Measurements from ENCODE around the gene ARSB.

Gene ARSB

DNA sequence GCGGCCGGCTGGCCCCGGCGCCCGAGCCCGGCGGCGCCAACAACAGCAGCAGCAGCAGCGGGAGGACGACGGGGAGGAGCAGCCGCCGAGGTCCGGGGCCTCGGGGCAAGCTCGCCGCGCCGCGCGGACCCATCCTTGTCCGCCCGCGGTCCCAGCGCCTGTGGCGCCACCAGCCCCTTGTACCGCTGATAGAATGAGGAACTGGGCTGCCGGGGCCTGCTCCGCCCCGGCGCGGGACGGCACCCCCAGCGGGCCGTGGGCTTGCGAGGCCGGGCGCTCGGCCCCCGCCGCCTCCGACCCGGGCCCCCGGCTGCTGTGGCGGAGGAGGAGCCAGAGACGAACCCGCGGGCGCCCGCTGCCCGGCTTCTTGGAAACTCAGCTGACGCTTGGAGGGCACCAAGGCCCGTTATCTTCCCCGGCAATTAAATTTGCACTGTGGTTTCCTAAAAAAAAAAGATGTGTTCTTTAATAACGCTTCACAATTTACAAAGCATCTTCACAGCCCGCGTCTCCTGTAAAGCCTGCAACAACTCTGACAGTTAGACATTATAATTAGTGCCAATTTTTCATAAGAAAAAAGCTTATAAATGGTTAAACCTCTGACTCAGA lies at the start of gene ARSB:
TSS of gene ARSB (minus strand) at position 195 of the 609 bp plus-strand sequence. CDS start at position 133, 62 bp downstream.
- in situ Hi-C loops (cut with HindIII; ENCODE audit: low sequenced_read_pairs), result no loop called here

DNA sequence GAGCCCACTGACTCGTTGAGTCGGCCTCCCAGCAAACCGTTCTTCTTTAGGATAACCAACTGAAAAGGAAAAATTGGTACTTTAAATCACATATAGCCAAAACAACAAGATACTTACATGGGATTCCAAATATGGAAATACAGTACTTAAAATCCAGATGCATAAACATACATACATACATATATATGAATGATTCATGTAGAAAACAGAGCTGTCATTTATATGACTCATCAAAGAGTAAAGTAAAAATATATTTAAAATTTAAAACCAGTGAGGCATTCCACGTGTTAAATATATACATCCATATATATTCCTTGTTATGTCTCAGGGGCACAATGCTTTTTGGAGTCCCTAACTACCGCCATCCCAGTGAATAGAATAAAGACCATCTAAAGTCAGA lies 47.7 kb upstream of the ARSB start:
- in situ Hi-C loops (cut with HindIII; ENCODE audit: low sequenced_read_pairs), result no loop called here

GRCh38 chr5:79032031-79032695 lies 47.1 kb upstream of the ARSB start:
- in situ Hi-C loops (cut with HindIII; ENCODE audit: low sequenced_read_pairs), result no loop called here

GRCh38 chr5:79031485-79031867 lies 46.4 kb upstream of the ARSB start:
- in situ Hi-C loops (cut with HindIII; ENCODE audit: low sequenced_read_pairs), result no loop called here

GRCh38 chr5:79030663-79031484 lies 45.8 kb upstream of the ARSB start:
- in situ Hi-C loops (cut with HindIII; ENCODE audit: low sequenced_read_pairs), result no loop called here

DNA sequence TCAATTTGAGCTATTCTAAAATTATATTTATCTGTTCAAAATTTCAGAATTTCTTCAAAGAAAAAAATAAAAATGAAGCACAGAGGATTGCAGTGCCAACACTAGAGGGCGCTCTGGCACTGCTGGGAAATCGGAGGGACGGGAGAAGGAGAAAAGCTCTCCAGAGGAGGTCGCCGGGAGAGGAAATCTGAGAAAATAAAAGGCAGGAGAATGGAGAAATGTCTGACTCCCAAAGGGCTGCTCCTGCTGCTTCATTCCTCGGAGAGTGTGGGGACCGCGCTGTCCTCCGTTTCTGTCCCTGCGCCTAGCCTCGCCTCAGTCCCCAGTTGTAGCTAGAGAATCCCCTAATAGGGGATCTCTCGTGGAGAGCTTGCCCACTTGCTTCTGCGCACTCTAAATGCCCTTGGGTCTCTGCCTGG lies 40.0 kb upstream of the ARSB start:
- in situ Hi-C loops (cut with HindIII; ENCODE audit: low sequenced_read_pairs), result no loop called here

DNA sequence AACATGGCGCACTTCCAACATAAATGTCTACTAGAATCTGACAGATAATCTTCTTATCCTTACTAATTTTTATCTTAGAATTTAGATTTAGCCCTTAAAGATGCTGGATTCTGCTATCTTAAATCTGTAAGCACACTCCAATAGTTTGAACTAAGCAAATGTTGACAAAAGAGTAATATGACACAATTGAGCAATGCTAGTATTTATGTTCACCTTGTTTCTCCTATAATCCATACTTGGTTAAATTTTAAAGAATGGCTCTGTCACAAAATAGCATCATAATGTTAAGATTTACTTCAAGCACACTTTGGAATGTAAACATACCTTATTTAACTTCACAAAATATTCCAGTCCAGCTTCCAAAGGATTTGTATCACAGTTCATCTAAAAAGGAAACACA lies 38.8 kb upstream of the ARSB start:
- in situ Hi-C loops (cut with HindIII; ENCODE audit: low sequenced_read_pairs), result no loop called here

GRCh38 chr5:79023348-79023747 lies 38.2 kb upstream of the ARSB start:
- in situ Hi-C loops (cut with HindIII; ENCODE audit: low sequenced_read_pairs), result no loop called here

- in situ Hi-C loops (cut with HindIII; ENCODE audit: low sequenced_read_pairs), result no loop called here
Observed at GRCh38 chr5:79022771-79023170, 37.7 kb upstream of the ARSB start.

GRCh38 chr5:79021753-79022152 lies 36.6 kb upstream of the ARSB start:
- in situ Hi-C loops (cut with HindIII; ENCODE audit: low sequenced_read_pairs), result no loop called here

GRCh38 chr5:79020861-79021561 lies 35.9 kb upstream of the ARSB start:
- in situ Hi-C loops (cut with HindIII; ENCODE audit: low sequenced_read_pairs), result no loop called here

- in situ Hi-C loops (cut with HindIII; ENCODE audit: low sequenced_read_pairs), result no loop called here
Observed at GRCh38 chr5:79014631-79015030, 29.5 kb upstream of the ARSB start.

DNA sequence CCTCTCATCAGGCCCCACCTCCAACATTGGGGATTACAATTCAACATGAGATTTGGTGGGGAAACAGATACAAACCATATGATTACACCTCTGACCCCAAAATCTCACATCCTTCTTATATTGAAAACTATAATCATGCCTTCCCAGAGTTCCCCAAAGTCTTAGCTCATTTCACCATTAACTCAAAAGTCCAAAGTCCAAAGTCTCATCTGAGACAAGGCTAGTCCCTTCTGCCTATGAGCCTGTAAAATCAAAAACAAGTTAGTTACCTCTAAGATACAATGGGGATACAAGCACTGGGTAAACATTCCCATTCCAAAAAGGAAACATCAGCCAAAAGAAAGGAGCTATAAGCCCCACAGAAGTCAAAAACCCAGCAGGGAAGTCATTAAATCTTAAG lies 26.8 kb upstream of the ARSB start:
- in situ Hi-C loops (cut with HindIII; ENCODE audit: low sequenced_read_pairs), result no loop called here

DNA sequence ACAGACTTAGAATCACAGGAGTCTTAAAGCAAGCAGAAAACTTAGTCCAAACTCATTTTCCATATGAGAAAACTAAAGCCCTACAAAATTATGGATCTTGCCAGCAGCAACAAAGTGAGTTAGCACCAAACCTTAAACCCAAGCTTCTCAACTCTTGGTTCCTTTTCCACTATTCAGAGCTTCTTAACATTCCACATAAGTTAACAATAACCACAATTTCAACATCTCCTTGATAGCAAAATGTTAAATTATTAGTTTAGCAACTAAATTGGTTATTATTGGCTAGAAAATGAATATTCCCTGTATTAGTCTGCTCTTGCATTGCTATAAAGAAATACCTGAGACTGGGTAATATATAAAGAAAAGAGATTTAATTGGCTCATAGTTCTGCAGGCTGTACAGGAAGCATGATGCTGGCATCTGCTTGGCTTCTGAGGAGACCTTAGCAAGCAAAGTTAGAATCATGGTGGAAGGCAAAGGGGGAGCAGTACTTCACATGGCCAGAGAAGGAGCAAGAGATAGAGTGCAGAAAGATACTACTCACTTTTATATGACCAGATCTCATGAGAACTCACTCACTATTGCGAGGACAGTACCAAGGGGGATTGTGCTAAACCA lies 26.2 kb upstream of the ARSB start:
- in situ Hi-C loops (cut with HindIII; ENCODE audit: low sequenced_read_pairs), result no loop called here

DNA sequence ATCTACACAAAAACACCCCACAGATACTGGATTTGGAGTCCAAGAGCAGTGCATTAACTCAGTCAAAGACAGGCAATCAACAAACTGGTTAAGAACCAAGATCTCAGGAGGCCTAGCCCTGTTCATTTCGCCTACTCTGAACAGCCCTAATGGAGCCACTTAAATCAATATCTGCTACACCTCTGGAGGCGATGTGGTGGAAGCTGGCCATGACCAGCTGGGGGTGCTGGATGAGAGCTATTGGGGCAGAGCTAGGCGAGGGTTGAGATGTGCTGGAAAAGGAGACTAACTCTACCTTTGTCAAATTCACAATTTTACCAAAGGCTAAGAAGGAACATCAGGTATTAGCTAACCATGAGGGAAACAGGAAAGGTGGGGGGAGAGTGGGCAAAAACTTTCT lies 23.3 kb upstream of the ARSB start:
- in situ Hi-C loops (cut with HindIII; ENCODE audit: low sequenced_read_pairs), result no loop called here

DNA sequence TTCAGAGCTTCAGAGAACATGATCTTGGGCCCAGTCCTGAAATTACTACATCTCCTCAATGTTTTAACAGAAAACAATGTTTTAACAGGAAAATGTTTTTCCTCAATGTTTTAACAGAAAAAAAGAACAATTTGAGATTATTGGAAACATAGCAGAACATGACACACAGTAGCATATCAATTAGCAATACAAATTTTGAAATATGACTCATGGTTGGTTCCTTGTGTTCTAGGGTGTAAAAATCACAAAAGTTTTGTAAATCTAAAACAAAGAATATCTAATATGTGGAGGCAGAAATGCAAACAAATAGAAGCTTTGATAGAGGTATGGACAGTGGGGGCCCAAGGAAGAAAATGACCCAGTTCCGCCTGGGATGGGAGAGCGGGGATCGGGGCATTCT lies 22.8 kb upstream of the ARSB start:
- in situ Hi-C loops (cut with HindIII; ENCODE audit: low sequenced_read_pairs), result no loop called here

DNA sequence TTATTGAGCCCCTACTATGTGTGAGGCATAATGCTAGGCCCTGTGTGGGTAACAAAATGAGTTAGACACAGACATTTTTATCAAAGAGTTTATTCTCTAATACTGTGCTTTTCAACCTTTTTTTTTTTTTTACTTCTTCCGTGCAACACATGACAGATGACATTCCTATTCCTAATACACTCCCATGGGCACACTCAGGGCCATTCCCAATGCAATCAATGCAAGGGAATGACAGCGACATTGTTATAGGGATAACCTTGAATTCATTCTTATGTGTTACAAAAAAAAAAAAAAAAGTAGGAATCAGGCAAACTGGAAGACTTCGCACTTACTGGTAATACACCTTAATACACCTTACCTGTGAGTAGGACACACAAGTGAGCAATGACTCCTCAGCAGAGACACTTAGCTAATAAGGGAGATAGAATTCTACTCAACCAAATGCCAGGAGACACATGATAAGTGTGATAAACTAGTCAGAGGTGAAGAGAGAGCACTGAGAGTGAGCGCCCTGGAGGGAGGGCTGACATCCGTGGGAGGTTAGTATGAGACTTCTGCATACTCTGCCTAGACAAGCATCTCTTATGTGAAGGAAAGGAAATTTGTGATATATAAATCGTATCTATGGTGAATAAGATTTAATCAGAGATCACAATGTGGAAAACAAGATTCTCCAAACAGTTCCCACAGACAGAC lies 21.0 kb upstream of the ARSB start:
- in situ Hi-C loops (cut with HindIII; ENCODE audit: low sequenced_read_pairs), result no loop called here

DNA sequence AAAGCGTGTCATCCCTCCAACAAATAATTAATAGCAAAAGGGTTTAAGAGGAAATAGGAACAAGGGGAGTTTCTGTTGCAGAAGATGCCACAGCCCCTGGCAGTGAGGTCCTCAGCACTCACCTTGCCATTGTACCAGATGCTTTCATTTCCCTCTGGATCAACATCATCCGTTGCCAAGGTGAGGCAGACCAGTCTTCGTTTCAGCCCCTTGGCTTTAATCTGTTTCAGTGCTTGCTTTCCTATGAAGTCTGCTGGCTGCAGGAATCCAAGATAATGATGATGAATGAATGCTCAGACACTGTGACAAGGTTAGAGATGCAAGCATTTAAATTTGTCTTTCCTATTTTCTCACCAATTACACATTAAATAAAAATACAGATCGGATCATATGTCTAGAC lies 20.0 kb upstream of the ARSB start:
- in situ Hi-C loops (cut with HindIII; ENCODE audit: low sequenced_read_pairs), result no loop called here

- in situ Hi-C loops (cut with HindIII; ENCODE audit: low sequenced_read_pairs), result no loop called here
Observed at GRCh38 chr5:79002374-79002773, 17.3 kb upstream of the ARSB start.

GRCh38 chr5:79001471-79001870 lies 16.4 kb upstream of the ARSB start:
- in situ Hi-C loops (cut with HindIII; ENCODE audit: low sequenced_read_pairs), result no loop called here
